ENCODE results near the gene GXYLT1. TPM values are rescaled to one million over a fixed set of nuclear protein-coding genes. Genes with fewer than 3 reads are reported as not detected.

GXYLT1 gene
- polyA plus RNA-seq, 1 donor from 2014 or later: 3.2 TPM

GRCh38 chr12:42173961-42174521 lies 29.4 kb upstream of the GXYLT1 start:
- Histone ChIP-seq H3K9ac (ENCODE audit: low read length) (no peak overlapping the region), H3F3A (ENCODE audit: insufficient read depth, low read length, poor library complexity, severe bottlenecking) (no peaks in the 10 kb centered on the region), H3K4me2 (ENCODE audit: low read length) (no peak overlapping the region), H4K20me1 (ENCODE audit: insufficient read depth) (no peaks in the 10 kb centered on the region), H2AFZ (ENCODE audit: low read depth, low read length) (no peak overlapping the region), H3K27ac (ENCODE audit: low read length) (no peak overlapping the region), H3K27me3 (ENCODE audit: insufficient read depth, low read depth, low read length) (no peaks in the 10 kb centered on the region), H3K9me3 (ENCODE audit: low read length) (no peaks in the 10 kb centered on the region), H3K36me3 (ENCODE audit: insufficient read depth, low read length) (peaks cover 4% of the 10 kb centered on the region), H3K79me2 (replicated peaks; ENCODE audit: insufficient read depth, low read length) (no peaks in the 10 kb centered on the region), H3K9me2 (ENCODE audit: insufficient read depth, low read length) (no peaks in the 10 kb centered on the region), H3K4me3 (ENCODE audit: low read length) (no peak overlapping the region)
- no peak for TF ChIP-seq RAD21 (conservative IDR thresholded peaks at IDR 0.05)
- TF ChIP-seq EP300 (conservative IDR thresholded peaks at IDR 0.05; ENCODE audit: poor library complexity, severe bottlenecking): no peak
- no peak for TF ChIP-seq SMC3 (conservative IDR thresholded peaks at IDR 0.05; ENCODE audit: poor library complexity)
- TF ChIP-seq CTCF (IDR thresholded peaks at IDR 0.05; ENCODE audit: poor library complexity, severe bottlenecking): no peak
- no peak for TF ChIP-seq POLR2AphosphoS5 (IDR thresholded peaks at IDR 0.05)
- no peak for TF ChIP-seq REST (IDR thresholded peaks at IDR 0.05; ENCODE audit: borderline replicate concordance)
- no peak for TF ChIP-seq MXI1 (conservative IDR thresholded peaks at IDR 0.05; ENCODE audit: poor library complexity, severe bottlenecking)
- no peak for TF ChIP-seq EZH2 (IDR thresholded peaks at IDR 0.05; ENCODE audit: borderline replicate concordance, insufficient read depth, low read length, poor library complexity, severe bottlenecking)
- TF ChIP-seq TAF1 (IDR thresholded peaks at IDR 0.05; ENCODE audit: low read depth): no peak

- TF ChIP-seq POLR2AphosphoS5 (IDR thresholded peaks at IDR 0.05) (no peak), MXI1 (conservative IDR thresholded peaks at IDR 0.05; ENCODE audit: poor library complexity, severe bottlenecking) (no peak), EZH2 (IDR thresholded peaks at IDR 0.05; ENCODE audit: borderline replicate concordance, insufficient read depth, low read length, poor library complexity, severe bottlenecking) (no peak), TAF1 (IDR thresholded peaks at IDR 0.05; ENCODE audit: low read depth) (no peak), EP300 (conservative IDR thresholded peaks at IDR 0.05; ENCODE audit: poor library complexity, severe bottlenecking) (no peak), RAD21 (conservative IDR thresholded peaks at IDR 0.05) (no peak), REST (IDR thresholded peaks at IDR 0.05; ENCODE audit: borderline replicate concordance) (no peak), SMC3 (conservative IDR thresholded peaks at IDR 0.05; ENCODE audit: poor library complexity) (no peak)
Observed at GRCh38 chr12:42172441-42173210, 28.0 kb upstream of the GXYLT1 start.

More at GRCh38 chr12:42172441-42173210, 28.0 kb upstream of the GXYLT1 start:
- Histone ChIP-seq H3K4me3 (ENCODE audit: low read length) (no peak overlapping the region), H3K27ac (ENCODE audit: low read length) (no peak overlapping the region), H3K9me3 (ENCODE audit: low read length) (no peaks in the 10 kb centered on the region), H3F3A (ENCODE audit: insufficient read depth, low read length, poor library complexity, severe bottlenecking) (no peaks in the 10 kb centered on the region), H2AFZ (ENCODE audit: low read depth, low read length) (no peak overlapping the region), H4K20me1 (ENCODE audit: insufficient read depth) (no peaks in the 10 kb centered on the region), H3K9ac (ENCODE audit: low read length) (no peak overlapping the region), H3K79me2 (replicated peaks; ENCODE audit: insufficient read depth, low read length) (no peaks in the 10 kb centered on the region), H3K4me2 (ENCODE audit: low read length) (no peak overlapping the region), H3K27me3 (ENCODE audit: insufficient read depth, low read depth, low read length) (no peaks in the 10 kb centered on the region), H3K36me3 (ENCODE audit: insufficient read depth, low read length) (peaks cover 4% of the 10 kb centered on the region), H3K9me2 (ENCODE audit: insufficient read depth, low read length) (no peaks in the 10 kb centered on the region)
